Daoy (cell line): ENCODE results near the gene SERHL2. TPM values are rescaled to one million over a fixed set of nuclear protein-coding genes. Genes with fewer than 3 reads are reported as not detected.
A peak's percentile ranks its signal among the peaks of the same experiment; 100 is the strongest.
"Not testable (repeated sequence)": the region's sequence is repeated elsewhere in the genome, so short reads cannot be mapped to it uniquely, and the experiment has no call there.

Experiments
- DNase-seq: peaks from one replicate; pipeline ENCODE4 v3.0.0-alpha.2; 2015; ENCODE audit warnings: low read depth
- total RNA-seq: library from RNA; depleted of rRNA; stranded (reverse); fragments of >200 nt; shearing (Covaris generic); gene quantifications from 2 replicates; pipeline ENCODE4 v1.2.3, GENCODE V29; 2014

Gene SERHL2
- total RNA-seq, 1 experiment from 2014 or later, result 1.4 TPM

DNA sequence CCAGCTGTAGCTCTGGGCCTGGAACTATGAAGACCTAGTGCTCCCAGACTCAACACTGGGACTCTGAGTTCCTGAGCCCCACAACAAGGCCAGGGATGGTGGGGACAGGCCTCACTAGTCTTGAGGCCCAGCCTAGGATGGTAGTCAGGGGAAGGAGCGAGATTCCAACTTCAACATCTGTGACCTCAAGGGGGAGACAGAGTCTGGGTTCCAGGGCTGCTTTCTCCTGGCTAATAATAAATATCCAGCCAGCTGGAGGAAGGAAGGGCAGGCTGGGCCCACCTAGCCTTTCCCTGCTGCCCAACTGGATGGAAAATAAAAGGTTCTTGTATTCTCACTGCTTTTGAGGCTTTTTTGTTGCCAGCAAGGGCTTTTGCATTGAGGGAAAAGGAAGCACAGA, 20.3 kb downstream of the SERHL2 start:
- not testable (repeated sequence) for DNase-seq

DNA sequence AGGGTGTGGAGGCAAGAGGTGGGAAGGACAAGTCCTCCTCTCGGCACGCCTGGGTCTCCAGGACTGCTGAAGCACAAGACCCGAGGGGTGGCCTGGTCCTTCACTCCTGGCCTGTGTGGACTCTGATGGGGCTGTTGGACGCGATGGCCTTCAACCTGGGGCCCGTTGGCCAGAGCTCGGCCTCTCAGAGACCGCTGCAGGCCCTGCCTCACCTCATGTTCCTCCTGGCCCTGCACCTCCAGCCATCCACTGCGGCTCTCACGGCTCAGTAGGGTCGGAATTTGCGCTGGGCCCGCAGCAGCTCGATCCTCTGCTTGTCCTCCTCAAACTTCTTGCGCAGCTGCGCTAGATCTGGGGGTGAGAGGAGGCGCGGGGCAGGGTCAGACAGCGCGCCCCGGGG, 20.7 kb downstream of the SERHL2 start:
- not testable (repeated sequence) for DNase-seq

DNA sequence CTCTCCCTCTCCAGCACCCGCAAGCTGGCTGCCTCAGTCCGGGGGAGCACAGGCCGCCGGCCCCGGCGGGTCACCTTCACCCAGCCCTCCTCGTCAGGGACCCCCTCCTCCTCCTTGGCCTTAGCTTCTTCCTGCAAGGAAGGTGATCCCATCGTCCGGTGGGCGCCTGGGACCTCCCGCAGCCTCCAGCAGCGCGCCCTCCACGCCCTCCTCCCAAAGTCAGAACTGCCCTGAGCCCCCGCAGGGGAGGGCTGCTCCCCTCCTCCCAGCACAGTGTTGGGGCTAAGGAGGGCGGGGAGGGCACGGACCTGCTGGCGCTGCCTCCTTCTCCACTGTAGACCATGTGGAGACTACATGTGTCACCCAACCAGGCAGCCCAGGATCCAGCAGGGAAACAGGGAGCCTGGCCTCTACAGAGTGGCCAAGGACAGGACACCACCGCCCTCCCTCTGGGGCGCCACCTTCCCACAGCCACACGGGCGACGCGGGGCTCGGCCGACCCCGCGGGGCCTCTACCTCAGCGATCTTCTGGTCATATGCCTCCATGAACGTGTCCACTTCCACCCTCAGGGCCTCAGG, 22.3 kb downstream of the SERHL2 start:
- not testable (repeated sequence) for DNase-seq

DNA sequence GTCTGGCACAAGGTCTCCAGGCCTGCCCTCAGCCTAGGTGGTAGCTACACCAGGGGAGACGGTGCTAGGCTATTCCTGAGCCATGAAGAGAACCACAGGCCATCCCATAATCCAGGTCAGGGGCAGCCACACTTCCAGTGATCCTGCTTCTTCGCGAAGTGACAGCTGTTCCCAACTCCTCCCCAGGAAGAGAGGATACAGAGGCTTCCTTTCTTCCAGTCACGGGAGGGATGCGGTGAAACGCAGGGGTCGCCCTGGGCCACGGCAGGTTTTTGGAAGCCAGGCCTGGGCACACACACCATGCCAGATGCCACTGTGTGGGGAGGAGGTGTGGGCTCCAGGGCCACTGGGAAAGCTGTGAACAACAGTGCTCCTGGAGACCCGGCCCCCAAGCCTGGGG, 23.4 kb downstream of the SERHL2 start:
- not testable (repeated sequence) for DNase-seq

DNA sequence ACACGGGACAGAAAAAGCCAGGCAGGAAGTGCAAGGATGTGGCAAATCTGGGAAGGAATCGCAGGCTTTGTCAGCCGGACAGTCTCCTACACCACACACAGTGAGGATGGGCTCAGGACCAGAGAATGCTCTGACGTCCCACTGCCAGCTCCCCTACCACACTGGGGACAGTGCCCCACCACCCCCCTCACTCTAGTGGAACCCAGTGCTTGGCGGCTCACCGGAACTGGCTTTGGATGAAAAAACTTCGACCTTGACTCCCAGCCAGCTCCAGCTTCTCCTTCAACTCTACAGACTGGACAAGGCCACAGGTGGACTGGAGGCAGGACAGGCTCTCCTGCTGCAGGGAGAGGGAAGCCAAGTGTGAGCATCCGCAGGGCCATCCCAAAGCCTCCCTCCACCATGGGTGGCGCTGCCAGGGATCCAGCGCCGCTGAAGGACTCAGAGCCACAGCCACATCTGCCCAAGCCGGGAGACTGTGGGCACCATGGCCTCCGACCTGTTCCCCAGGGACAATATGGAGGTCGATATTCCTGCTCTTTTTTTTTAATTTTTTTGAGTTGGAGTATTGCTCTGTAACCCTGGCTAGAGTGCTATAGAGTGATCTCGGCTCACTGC, 24.0 kb downstream of the SERHL2 start:
- no peak for DNase-seq

DNA sequence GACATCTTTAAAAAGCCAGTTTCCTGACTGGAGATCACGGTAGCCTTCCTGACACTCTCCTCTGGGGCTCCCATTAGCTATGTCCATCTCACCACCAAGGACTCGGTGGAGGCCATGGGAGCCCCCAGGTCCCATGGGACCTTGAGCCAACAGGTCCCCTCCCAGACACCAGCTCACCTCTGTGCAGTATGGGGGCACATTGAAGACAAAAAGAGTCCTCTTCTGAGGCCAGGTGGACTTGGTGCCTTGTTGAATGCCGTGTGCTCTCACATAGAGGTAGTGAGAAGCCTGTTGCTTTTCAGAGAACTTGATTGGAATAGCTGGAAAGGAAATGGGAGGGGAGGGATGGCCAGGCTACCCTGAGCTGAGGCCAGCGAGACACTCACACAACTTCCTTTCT, 26.3 kb downstream of the SERHL2 start:
- DNase-seq, result not testable (repeated sequence)

DNA sequence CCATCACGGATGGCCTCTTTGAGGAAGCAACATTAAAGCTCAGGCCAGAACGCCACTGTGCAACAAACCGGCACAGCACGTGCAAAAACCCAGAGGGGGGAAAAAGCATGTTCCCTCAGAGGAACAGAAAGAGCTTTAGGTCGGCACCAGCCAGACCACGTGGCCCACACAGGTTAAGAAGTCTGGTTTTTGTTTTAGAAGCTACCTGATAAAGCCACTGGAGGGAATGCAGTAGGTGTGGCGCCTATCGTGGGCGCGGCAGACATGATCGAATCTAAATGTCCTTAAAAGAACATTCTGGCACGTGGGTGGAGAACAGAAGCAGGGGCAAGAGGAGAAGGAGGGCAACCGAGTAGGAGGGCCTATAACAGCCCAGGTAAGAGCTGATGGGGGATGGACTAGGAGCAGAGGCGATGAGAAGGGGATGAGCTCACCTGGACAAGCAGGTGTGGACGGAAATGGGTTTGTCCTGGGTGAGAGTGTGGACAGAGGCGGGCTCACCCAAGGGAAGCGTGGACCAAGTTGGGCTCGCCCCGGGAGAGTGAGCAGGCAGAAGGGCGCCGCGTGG, 27.5 kb downstream of the SERHL2 start:
- DNase-seq, result not testable (repeated sequence)

DNA sequence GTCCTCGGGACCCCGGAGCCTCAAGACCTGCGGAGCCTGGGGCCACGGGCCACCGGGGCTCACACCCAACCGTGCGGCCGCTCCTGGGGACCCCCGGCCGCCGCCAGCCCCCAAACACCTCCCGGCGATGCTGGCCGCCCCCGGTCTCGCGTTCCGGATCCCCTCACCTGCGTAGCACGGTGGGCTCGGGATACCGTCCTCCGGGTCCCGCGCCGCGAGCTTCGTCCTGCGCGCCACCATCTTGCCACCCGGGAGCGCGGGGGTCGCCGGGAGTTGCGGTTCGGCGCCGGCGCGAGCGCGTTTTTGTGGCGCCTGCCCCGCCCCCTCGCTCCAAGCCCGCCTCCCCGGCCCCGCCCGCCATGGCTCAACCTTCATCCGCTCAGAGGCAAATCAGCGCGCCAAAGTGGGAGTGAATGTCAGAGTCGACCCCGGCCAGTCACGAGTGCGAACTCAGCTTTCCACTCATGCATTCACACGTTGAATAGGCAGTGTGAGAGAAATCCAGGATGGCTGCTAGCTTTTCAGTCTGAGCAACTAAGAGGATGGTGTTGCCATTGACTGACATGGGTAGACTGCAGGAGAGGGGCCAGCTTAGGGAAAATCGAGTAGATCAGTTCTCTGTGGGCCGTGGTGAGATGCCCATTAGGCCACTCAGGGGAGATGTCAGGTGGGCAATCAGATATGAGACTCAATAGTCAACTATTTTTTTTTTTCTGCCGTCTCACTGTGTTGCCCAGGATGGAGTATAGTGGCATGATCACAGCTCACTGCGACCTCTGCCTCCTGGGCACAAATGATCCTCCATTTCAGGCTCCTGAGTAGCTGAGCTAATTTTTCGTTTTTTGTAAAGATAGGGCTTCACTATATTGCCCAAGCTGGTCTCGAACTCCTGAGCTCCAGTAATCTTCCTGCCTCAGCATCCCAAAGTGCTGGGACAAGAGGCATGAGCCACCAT, 28.3 kb downstream of the SERHL2 start:
- peak; percentile 82 for DNase-seq

DNA sequence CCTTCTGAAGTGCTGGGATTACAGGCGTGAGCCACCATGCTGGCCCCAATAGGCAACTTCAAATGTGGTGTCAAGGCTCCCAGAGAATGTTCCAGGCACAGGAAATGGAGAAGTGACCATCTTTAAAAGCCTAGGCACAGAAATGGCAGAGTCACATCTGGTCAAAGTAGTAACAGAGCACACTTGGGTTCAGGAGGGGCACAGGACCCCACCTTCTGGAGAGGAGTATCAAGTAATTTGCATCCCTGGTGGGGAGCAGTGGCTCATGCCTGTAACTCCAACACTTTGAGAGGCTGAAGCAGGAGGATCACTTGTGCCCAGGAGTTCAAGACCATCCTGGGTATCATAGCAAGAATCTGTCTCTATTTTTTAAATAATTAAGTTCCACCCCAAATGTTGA, 29.2 kb downstream of the SERHL2 start:
- no peak for DNase-seq

DNA sequence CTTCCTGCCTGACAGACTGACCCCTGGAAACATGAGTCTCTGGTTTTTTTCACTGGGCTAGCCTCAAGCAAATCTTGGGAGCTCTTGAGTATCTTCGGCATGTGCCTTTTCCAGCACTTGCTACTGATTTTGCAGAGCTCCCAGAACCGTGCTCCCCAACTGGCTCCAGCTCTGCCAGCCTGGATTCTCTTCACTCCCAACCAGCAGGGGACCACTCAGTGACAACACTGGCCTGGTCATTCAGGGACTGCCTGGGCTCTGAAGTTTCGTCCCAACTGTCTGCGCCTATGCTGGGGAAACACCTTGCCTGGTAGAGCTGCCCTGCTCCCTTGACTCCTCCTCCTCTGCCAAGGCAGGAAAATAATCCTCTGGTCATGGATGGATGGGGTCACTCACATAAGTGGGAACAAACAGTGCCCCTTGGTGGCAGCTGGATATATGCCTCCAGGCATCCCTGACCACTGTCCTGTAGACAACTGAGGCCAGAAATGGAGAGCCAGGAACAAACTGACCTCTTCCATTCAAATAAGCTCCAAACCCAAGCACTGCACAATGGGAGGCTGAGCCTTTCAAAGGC, 30.7 kb downstream of the SERHL2 start:
- no peak for DNase-seq

DNA sequence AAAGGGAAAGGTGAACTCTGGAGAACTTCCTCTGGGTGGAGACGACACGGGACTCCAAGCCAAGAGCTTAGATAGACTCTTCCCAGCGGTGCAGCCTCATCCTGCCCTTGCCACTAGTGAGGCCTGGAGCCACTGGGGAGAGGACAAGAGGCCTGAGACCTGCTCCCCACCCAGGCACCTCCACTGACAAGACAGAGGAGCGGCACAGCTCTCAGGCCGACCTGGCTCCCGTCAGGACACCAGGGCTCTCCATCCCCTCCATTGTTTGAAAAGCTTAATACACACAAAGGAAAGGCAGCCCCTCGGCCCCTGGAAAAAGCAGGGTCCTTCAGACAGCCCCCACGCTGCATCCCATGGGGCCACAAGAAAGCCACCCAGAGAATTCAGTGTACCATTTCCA, 31.3 kb downstream of the SERHL2 start:
- DNase-seq, result no peak

DNA sequence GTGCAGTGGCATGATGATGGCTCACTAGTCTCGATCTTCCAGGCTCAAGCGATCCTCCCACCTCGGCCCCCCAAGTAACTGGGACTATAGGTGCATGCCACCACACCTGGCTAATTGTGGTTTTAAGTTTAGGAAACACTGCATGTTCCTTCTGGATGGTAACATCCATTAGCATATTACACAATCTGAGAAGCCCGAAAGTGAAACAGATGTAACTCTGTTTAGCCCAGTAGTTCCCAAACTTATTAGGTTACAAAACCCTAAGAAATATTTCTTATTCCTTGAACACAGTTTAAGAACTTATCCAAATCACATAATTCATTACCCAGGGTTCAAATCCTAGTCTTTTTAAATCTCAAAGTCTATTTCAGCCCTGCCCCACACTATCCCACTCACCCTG, 32.6 kb downstream of the SERHL2 start:
- no peak for DNase-seq

DNA sequence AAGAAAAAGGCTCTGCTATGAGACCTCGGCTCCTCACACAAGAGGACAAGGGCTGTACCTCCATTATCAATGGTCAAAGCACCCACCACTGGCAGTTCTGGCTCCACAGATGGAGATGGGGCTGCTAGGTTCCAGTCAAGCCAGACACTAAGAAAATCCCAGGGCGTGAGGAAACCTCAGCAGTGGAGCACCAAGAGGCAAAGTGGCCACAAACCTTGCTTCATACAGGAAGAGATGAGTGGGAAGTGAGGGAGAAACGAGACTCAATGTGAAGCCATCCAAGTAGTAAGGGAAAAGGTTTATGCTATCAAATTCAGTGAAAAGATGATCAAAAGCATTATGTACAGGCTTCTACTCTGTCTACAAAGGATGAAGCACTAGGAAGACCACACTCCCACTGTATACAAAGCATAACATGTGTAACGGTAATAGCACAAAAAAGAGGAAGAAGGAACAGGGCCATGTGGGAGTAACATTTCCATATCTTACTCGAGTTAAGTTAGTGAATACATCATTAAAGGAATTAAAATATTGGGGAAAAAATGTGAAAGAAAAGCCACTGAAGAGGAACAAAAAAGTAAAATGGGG, 33.9 kb downstream of the SERHL2 start:
- no peak for DNase-seq

DNA sequence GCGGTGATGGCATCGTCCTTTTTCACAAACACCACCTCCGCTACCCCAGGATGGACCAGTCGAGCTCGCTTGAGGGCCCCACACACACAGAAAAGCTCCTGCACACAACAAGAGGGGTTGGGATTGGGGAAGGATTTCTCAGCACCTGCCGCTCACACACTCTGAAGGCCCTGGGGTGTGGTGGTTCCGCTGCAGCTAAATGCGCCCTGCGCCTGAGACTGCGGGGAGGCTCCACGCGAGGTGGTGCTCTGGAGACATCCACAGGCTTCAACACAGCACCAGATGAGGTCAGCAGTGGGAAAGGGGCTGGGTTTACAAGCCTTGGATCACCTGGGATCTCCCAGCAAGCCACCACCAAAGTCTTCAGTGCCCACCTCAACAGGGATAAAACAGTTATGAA, 38.2 kb downstream of the SERHL2 start:
- no peak for DNase-seq

DNA sequence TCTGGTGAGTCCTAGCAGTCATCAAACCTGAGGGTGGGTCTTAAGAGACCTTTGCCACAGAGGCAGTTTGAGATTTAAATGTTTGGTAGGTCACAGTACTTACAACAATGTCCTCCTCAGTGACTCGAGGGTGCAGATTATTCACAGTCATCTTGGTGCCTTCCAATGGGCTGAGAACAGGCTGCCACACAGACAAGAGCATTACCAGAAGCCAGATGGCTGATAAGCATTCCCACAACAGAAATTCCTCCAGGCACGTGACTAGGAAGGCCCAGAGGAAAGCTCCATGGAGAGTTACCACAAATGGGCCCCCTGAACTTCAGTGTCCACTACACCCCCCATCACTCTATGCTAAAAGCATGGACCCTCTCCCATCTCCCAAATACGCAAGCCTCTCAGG, 41.7 kb downstream of the SERHL2 start:
- no peak for DNase-seq

DNA sequence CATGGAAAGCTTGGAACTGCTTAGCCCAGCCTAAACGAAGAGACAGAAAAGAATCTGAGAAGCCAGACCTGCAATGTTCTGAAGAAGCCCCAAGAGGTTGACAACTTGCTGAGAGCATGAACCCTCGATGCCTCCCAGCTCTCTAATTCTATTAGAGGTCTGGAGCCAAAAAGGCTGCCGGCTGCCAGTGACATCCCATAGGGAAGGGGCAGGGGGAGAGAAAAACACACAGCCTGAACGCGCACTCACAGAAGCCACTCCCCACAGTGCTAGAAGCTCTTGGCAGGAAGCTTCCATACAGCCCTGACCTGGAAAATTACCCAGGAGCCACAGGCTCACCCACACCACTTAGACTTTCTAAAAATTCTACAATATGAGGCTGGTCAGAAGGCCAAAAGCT, 42.6 kb downstream of the SERHL2 start:
- no peak for DNase-seq

DNA sequence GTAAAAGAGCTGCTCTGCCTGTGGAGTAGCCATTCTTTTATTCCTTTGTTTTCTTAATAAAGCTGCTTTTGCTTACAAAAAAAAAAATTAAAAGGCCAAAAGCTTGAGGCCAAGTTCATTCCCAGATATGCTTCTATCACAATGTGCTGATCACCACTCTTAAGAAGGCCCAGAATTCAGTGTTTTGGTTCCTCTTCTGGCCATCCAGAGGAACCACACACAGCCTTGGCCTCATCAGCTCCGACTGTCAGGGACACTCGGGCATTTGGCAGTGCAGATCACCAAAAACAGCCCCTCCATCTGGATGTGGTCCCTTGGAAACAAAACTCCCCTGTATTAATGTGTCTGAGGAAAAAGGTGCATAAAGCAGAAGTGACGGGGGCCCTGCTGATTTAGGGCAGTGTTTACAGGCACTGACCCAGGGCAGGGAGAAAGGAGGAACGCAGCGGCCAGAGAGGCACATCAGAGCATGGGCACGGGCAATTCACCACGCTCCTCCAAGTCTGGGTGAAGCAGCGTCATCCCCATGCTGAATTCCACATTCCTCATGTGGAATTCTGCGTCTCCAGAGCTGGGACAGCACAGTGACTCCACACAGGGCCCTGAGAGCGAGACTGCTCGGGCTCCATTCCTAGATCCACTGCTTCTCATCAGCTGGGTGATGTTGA, 43.2 kb downstream of the SERHL2 start:
- no peak for DNase-seq

DNA sequence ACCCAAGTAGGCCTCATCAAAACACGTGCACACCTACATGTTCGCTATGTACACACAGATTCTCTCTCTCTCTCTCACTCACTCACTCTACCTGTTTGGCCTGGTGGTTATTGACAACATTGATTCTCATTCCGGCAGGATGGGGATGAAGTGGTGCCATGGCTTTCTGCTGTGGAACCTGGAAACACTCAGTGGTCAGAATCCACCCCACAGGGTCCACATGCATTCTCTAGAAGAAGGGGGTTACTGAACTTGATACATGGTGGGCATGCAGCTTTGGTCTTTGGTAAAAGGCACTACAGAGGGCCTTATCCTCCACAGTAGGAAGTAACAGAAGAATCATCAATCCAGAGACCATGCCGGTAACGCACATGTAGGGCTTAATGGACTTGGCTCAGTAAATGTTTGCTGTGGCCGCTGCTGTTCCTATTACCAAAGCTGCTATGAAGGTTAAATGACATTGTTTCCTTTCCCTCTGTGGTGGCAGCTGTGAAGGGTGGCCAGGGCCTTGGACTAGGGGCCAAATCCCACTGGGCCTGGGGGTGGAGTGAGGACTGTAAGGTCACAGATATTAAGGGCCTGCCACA, 48.2 kb downstream of the SERHL2 start:
- no peak for DNase-seq

DNA sequence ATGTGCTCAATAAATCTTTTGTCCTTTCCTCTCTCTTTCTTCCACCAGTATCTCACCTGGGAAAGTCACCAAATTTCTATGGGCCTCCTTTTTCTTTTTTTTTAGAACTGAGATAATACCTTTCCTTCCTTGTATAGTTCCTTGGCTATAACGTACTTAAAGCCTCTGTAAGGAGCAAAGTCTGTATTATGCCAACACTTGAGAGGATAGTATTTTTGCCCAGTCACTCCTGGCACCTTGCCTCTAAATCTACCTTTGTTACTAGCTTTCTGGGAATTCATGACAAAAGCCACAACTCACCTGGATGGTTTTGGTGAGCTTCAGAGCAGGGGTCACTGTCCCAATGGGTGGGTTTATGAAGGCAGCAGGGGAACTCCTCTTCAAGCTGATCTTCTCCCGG, 48.7 kb downstream of the SERHL2 start:
- DNase-seq, result no peak

DNA sequence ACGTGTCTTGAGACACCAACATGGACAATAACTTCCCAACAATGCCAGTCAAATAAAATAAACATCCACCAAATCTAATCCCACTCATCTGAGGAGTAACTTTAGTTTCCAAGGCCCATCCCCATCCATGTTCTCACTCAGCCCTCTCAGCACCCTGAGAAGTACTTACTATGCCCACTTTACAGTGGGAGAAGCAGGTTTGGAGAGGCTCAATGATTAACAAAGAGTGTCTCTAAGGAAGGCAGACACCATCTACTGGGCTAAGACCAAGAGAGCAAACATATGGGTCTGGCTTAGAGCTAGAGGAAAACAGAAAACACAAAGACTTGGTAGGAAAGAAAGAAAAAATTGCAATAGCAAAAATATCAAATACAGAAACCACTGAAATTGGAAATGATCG, 49.7 kb downstream of the SERHL2 start:
- no peak for DNase-seq

DNA sequence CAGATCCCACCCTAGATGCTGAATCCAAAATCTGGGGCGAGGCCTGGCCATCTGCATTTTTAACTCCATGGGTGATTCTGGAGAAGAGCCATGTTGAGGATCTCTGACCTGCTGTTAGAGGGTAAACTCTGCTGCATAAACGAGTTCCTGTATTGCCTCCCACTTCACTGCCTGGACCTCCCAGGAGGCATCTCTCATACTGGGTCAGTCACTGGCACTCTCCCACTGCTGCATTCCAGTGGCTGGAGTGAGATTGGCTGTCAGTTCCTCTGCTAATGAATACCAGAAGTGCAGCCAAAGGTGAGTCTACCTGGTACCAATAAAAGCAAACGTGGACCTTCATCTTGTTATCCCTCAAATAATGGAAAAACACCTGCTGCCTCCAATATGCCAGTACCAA, 50.6 kb downstream of the SERHL2 start:
- DNase-seq, result no peak
